Body of pancreas (tissue), 4 donors: ENCODE results near the gene SEC14L6.

Source experiments
- CTCF ChIP-seq, 7 experiments: fragments of 450-650 bp in 4 of 7; fragments of 200-600 bp in 3 of 7; sonication (generic) in 3 of 7; IDR thresholded peaks; one replicate each; pipeline ENCODE4 v1.5.1; 2016 to 2019; ENCODE audit warnings: antibody characterized with exemption in 7 of 7
- POLR2A ChIP-seq, 3 donors: fragments of 450-650 bp; IDR thresholded peaks; one replicate each; pipeline ENCODE4 v1.6.1; 2016; ENCODE audit warnings: antibody characterized with exemption in 3 of 3, mild to moderate bottlenecking in 2 of 3

- no peak for TF ChIP-seq CTCF (IDR thresholded peaks at IDR 0.05)
- no peak for TF ChIP-seq POLR2A (IDR thresholded peaks at IDR 0.05)
Measured at GRCh38 chr22:30596199-30596598, 49.7 kb upstream of the SEC14L6 start.
